Stimulated activated CD8-positive, alpha-beta memory T cell treated with anti-CD3 and anti-CD28 coated beads, Interleukin-12 subunit alpha, Interleukin-12 subunit beta, amount 100 ng/mL, for 24 hours (primary cell): ENCODE data around the gene KRT3.

ENCODE experiments used
- DNase-seq: peaks from one replicate; pipeline ENCODE4 v3.0.0-alpha.2; 2020; ENCODE audit errors: extremely low read depth

KRT3 gene

GRCh38 chr12:52827499-52828090 is 31.7 kb upstream of the KRT3 start:
- no peak for DNase-seq

GRCh38 chr12:52826611-52827498 is 30.9 kb upstream of the KRT3 start:
- no peak for DNase-seq

- DNase-seq = no peak
These were observed 30.0 kb upstream of the KRT3 start for GRCh38 chr12:52825961-52826360.

- no peak for DNase-seq
These were observed 29.0 kb upstream of the KRT3 start for GRCh38 chr12:52824741-52825410.

- no peak for DNase-seq
These were observed 28.0 kb upstream of the KRT3 start for GRCh38 chr12:52823761-52824450.

GRCh38 chr12:52822771-52823510 is 27.0 kb upstream of the KRT3 start:
- DNase-seq = no peak

GRCh38 chr12:52821826-52822660 is 26.1 kb upstream of the KRT3 start:
- DNase-seq = no peak

GRCh38 chr12:52821071-52821730 is 25.3 kb upstream of the KRT3 start:
- DNase-seq = no peak

- DNase-seq = no peak
These were observed 24.6 kb upstream of the KRT3 start for GRCh38 chr12:52820521-52820920.

- DNase-seq = no peak
These were observed 24.0 kb upstream of the KRT3 start for GRCh38 chr12:52819731-52820510.

GRCh38 chr12:52818887-52819420 is 23.0 kb upstream of the KRT3 start:
- DNase-seq = no peak

- no peak for DNase-seq
These were observed 22.5 kb upstream of the KRT3 start for GRCh38 chr12:52818388-52818787.

- DNase-seq = no peak
These were observed 21.9 kb upstream of the KRT3 start for GRCh38 chr12:52817699-52818238.

- DNase-seq = no peak
These were observed 21.2 kb upstream of the KRT3 start for GRCh38 chr12:52817003-52817698.

- DNase-seq = no peak
These were observed 20.0 kb upstream of the KRT3 start for GRCh38 chr12:52815676-52816588.

- DNase-seq = no peak
These were observed 19.2 kb upstream of the KRT3 start for GRCh38 chr12:52815161-52815560.

- DNase-seq = no peak
These were observed 18.8 kb upstream of the KRT3 start for GRCh38 chr12:52814710-52815155.
